ENCODE measurements around the gene ARRDC5. TPM values are rescaled to one million over a fixed set of nuclear protein-coding genes. Genes with fewer than 3 reads are reported as not detected.
"Not testable (repeated sequence)": the region's sequence is repeated elsewhere in the genome, so short reads cannot be mapped to it uniquely, and the experiment has no call there.

ARRDC5 gene
- polyA plus RNA-seq, 1 donor from 2014 or later: not detected

DNA sequence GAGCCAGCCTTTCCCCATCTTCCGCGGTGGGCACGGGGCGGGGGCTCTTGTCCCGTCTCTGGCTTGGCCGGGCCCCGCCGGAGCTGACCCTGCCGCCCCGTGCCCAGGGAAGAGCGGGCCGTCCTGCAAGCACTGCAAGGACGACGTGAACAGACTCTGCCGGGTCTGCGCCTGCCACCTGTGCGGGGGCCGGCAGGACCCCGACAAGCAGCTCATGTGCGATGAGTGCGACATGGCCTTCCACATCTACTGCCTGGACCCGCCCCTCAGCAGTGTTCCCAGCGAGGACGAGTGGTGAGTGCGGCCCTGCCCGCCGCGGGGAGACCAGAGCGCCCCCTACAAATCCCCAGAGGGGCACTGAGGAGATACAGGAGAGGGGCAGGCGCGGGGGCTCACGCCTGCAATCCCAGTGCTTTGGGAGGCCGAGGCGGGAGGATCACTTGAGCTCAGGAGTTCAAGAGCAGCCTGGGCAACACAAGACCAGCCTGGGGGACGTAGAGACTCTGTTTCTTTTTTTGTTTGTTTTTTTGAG is 39.0 kb upstream of the ARRDC5 start:
- not testable (repeated sequence) for H3K36me3 ChIP-seq (ENCODE audit: insufficient read depth, low read length); H3F3A ChIP-seq (ENCODE audit: insufficient read depth, low read length, poor library complexity, severe bottlenecking); H3K4me2 ChIP-seq (ENCODE audit: low read length); H3K9ac ChIP-seq (ENCODE audit: low read length); H3K79me2 ChIP-seq (replicated peaks; ENCODE audit: insufficient read depth, low read length); H3K9me3 ChIP-seq (ENCODE audit: low read length); H3K27ac ChIP-seq (ENCODE audit: low read length); H2AFZ ChIP-seq (ENCODE audit: low read depth, low read length); H4K20me1 ChIP-seq (ENCODE audit: insufficient read depth); H3K9me2 ChIP-seq (ENCODE audit: insufficient read depth, low read length); H3K27me3 ChIP-seq (ENCODE audit: insufficient read depth, low read depth, low read length); H3K4me3 ChIP-seq (ENCODE audit: low read length)

DNA sequence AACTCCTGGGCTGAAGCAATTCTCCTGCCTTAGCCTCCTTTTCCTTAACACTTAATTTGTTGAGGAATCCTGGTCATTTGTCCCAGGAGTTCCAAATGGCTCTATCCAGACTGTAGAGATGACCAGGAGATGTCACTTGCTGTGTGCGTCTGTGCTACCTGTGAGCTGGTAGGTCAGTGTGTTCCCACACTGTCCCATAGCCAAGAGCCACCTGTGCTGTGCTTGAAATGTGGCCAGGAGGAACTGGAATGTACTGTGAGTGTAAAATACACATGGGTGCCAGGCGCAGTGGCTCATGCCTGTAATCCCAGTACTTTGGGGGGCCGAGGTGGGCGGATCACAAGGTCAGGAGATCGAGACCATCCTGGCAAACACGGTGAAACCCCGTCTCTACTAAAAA is 36.8 kb upstream of the ARRDC5 start:
- H3K9ac ChIP-seq (ENCODE audit: low read length): no peak overlapping the region
- H3K79me2 ChIP-seq (replicated peaks; ENCODE audit: insufficient read depth, low read length): no peaks in the 10 kb centered on the region
- no peaks in the 10 kb centered on the region for H3K36me3 ChIP-seq (ENCODE audit: insufficient read depth, low read length)
- H3K4me2 ChIP-seq (ENCODE audit: low read length): no peak overlapping the region
- H3K9me3 ChIP-seq (ENCODE audit: low read length): no peaks in the 10 kb centered on the region
- no peaks in the 10 kb centered on the region for H4K20me1 ChIP-seq (ENCODE audit: insufficient read depth)
- no peaks in the 10 kb centered on the region for H3K27me3 ChIP-seq (ENCODE audit: insufficient read depth, low read depth, low read length)
- no peak overlapping the region for H3K4me3 ChIP-seq (ENCODE audit: low read length)
- no peak for TF ChIP-seq MXI1 (conservative IDR thresholded peaks at IDR 0.05; ENCODE audit: poor library complexity, severe bottlenecking)
- TF ChIP-seq EZH2 (IDR thresholded peaks at IDR 0.05; ENCODE audit: borderline replicate concordance, insufficient read depth, low read length, poor library complexity, severe bottlenecking): no peak
- no peak for TF ChIP-seq SMC3 (conservative IDR thresholded peaks at IDR 0.05; ENCODE audit: poor library complexity)
- TF ChIP-seq EP300 (conservative IDR thresholded peaks at IDR 0.05; ENCODE audit: poor library complexity, severe bottlenecking): no peak
- TF ChIP-seq, protein P1, sequence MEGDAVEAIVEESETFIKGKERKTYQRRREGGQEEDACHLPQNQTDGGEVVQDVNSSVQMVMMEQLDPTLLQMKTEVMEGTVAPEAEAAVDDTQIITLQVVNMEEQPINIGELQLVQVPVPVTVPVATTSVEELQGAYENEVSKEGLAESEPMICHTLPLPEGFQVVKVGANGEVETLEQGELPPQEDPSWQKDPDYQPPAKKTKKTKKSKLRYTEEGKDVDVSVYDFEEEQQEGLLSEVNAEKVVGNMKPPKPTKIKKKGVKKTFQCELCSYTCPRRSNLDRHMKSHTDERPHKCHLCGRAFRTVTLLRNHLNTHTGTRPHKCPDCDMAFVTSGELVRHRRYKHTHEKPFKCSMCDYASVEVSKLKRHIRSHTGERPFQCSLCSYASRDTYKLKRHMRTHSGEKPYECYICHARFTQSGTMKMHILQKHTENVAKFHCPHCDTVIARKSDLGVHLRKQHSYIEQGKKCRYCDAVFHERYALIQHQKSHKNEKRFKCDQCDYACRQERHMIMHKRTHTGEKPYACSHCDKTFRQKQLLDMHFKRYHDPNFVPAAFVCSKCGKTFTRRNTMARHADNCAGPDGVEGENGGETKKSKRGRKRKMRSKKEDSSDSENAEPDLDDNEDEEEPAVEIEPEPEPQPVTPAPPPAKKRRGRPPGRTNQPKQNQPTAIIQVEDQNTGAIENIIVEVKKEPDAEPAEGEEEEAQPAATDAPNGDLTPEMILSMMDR (IDR thresholded peaks at IDR 0.05; ENCODE audit: poor library complexity, severe bottlenecking): no peak
- TF ChIP-seq POLR2AphosphoS5 (IDR thresholded peaks at IDR 0.05): no peak
- H3F3A ChIP-seq (ENCODE audit: insufficient read depth, low read length, poor library complexity, severe bottlenecking): no peaks in the 10 kb centered on the region
- H2AFZ ChIP-seq (ENCODE audit: low read depth, low read length): no peak overlapping the region
- H3K9me2 ChIP-seq (ENCODE audit: insufficient read depth, low read length): no peaks in the 10 kb centered on the region
- H3K27ac ChIP-seq (ENCODE audit: low read length): no peak overlapping the region

- H3K9ac ChIP-seq (ENCODE audit: low read length); H3K9me2 ChIP-seq (ENCODE audit: insufficient read depth, low read length); H3K9me3 ChIP-seq (ENCODE audit: low read length); H3K27ac ChIP-seq (ENCODE audit: low read length); H3K36me3 ChIP-seq (ENCODE audit: insufficient read depth, low read length); H2AFZ ChIP-seq (ENCODE audit: low read depth, low read length); H3K79me2 ChIP-seq (replicated peaks; ENCODE audit: insufficient read depth, low read length); H4K20me1 ChIP-seq (ENCODE audit: insufficient read depth); H3K27me3 ChIP-seq (ENCODE audit: insufficient read depth, low read depth, low read length); H3K4me3 ChIP-seq (ENCODE audit: low read length); H3F3A ChIP-seq (ENCODE audit: insufficient read depth, low read length, poor library complexity, severe bottlenecking); H3K4me2 ChIP-seq (ENCODE audit: low read length): not testable (repeated sequence)
These were observed 35.8 kb upstream of the ARRDC5 start for GRCh38 chr19:4938461-4938860.

GRCh38 chr19:4937060-4937459 is 34.4 kb upstream of the ARRDC5 start:
- Histone ChIP-seq H2AFZ (ENCODE audit: low read depth, low read length) (no peak overlapping the region), H3K27me3 (ENCODE audit: insufficient read depth, low read depth, low read length) (no peaks in the 10 kb centered on the region), H3K27ac (ENCODE audit: low read length) (no peak overlapping the region), H3K4me2 (ENCODE audit: low read length) (no peak overlapping the region), H3K4me3 (ENCODE audit: low read length) (no peak overlapping the region), H3K36me3 (ENCODE audit: insufficient read depth, low read length) (no peaks in the 10 kb centered on the region), H3F3A (ENCODE audit: insufficient read depth, low read length, poor library complexity, severe bottlenecking) (no peaks in the 10 kb centered on the region), H3K9me2 (ENCODE audit: insufficient read depth, low read length) (no peaks in the 10 kb centered on the region), H4K20me1 (ENCODE audit: insufficient read depth) (no peaks in the 10 kb centered on the region), H3K9ac (ENCODE audit: low read length) (no peak overlapping the region), H3K9me3 (ENCODE audit: low read length) (no peaks in the 10 kb centered on the region), H3K79me2 (replicated peaks; ENCODE audit: insufficient read depth, low read length) (no peaks in the 10 kb centered on the region)
- TF ChIP-seq RAD21 (conservative IDR thresholded peaks at IDR 0.05) (no peak), SMC3 (conservative IDR thresholded peaks at IDR 0.05; ENCODE audit: poor library complexity) (no peak), TAF1 (IDR thresholded peaks at IDR 0.05; ENCODE audit: low read depth) (no peak), EP300 (conservative IDR thresholded peaks at IDR 0.05; ENCODE audit: poor library complexity, severe bottlenecking) (no peak), MXI1 (conservative IDR thresholded peaks at IDR 0.05; ENCODE audit: poor library complexity, severe bottlenecking) (no peak)
- TF ChIP-seq, protein P2, sequence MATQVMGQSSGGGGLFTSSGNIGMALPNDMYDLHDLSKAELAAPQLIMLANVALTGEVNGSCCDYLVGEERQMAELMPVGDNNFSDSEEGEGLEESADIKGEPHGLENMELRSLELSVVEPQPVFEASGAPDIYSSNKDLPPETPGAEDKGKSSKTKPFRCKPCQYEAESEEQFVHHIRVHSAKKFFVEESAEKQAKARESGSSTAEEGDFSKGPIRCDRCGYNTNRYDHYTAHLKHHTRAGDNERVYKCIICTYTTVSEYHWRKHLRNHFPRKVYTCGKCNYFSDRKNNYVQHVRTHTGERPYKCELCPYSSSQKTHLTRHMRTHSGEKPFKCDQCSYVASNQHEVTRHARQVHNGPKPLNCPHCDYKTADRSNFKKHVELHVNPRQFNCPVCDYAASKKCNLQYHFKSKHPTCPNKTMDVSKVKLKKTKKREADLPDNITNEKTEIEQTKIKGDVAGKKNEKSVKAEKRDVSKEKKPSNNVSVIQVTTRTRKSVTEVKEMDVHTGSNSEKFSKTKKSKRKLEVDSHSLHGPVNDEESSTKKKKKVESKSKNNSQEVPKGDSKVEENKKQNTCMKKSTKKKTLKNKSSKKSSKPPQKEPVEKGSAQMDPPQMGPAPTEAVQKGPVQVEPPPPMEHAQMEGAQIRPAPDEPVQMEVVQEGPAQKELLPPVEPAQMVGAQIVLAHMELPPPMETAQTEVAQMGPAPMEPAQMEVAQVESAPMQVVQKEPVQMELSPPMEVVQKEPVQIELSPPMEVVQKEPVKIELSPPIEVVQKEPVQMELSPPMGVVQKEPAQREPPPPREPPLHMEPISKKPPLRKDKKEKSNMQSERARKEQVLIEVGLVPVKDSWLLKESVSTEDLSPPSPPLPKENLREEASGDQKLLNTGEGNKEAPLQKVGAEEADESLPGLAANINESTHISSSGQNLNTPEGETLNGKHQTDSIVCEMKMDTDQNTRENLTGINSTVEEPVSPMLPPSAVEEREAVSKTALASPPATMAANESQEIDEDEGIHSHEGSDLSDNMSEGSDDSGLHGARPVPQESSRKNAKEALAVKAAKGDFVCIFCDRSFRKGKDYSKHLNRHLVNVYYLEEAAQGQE (IDR thresholded peaks at IDR 0.05; ENCODE audit: borderline replicate concordance): no peak
- TF ChIP-seq, protein P1 (IDR thresholded peaks at IDR 0.05; ENCODE audit: poor library complexity, severe bottlenecking): no peak
